Measurements from ENCODE around the gene TIAM2. TPM values are rescaled to one million over a fixed set of nuclear protein-coding genes. Genes with fewer than 3 reads are reported as not detected.

TIAM2 gene
- total RNA-seq, 2 experiments from 2014 or later: 5.4 to 6.2 TPM

- H3K9me2 ChIP-seq (ENCODE audit: insufficient read depth, low read length): no peaks in the 10 kb centered on the region
- ChIA-PET POLR2A (interaction anchor here (1.2 kb wide), 1 partner anchor 85 kb away, joined by 3 read pairs; no protein-coding TSS in a partner anchor), CTCF (ENCODE audit: unreplicated experiment) (no interaction called here)
- H3K36me3 ChIP-seq (ENCODE audit: insufficient read depth, low read length): peaks cover 11% of the 10 kb centered on the region; the same call in 1 of the 2 replicates
- no TSS peak for BruUV-seq (replicated peaks)
- H3K9me3 ChIP-seq (ENCODE audit: low read length): no peaks in the 10 kb centered on the region
- no peaks in the 10 kb centered on the region for H3K4me1 ChIP-seq (ENCODE audit: insufficient read depth, low read length, poor library complexity, severe bottlenecking)
- intact Hi-C loops (cut with micrococcal nuclease; ENCODE audit: unreplicated experiment): no loop called here
- DNase-seq (ENCODE audit: low spot score): no peak
- H2AFZ ChIP-seq (ENCODE audit: low read length): no peak overlapping the region
- no peak overlapping the region for H3K4me3 ChIP-seq (ENCODE audit: low read depth, low read length, poor library complexity, severe bottlenecking)
- H3K4me2 ChIP-seq (ENCODE audit: low read length): no peak overlapping the region
- no peaks in the 10 kb centered on the region for H4K20me1 ChIP-seq (ENCODE audit: insufficient read depth, low read length)
- no peak overlapping the region for H3K27ac ChIP-seq (ENCODE audit: low read depth, low read length, poor library complexity, severe bottlenecking)
- TF ChIP-seq CTCF (conservative IDR thresholded peaks at IDR 0.05; ENCODE audit: low read length) (no peak), EZH2phosphoT487 (IDR thresholded peaks at IDR 0.05; ENCODE audit: borderline replicate concordance, low read depth, low read length) (no peak)
- H3K79me2 ChIP-seq (ENCODE audit: insufficient read depth, low read depth, low read length): no peaks in the 10 kb centered on the region
Observed at GRCh38 chr6:155213611-155214372, 218.7 kb downstream of the TIAM2 start.

DNA sequence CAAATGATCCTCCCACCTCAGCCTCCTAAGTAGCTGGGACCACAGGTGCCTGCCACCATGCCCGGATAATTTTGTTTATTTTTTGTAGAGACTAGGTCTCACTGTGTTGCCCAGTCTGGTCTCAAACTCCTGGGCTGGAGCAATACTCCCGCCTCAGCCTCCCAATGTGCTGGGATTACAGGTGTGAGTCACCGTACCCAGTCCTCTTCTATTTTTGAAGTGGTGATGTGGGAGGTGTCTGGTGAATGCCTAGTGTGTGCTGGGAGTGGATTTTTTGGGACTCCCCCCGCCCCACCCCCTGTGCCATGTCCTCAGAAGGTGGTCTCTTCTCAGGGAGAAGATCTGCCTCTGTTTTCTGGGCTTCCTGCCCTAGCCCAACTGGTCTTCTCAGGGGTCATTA, 220.8 kb downstream of the TIAM2 start:
- POLR2A ChIA-PET: no interaction called here
- no peaks in the 10 kb centered on the region for H3K9me3 ChIP-seq (ENCODE audit: low read length)
- peaks cover 11% of the 10 kb centered on the region; the same call in 1 of the 2 replicates for H3K36me3 ChIP-seq (ENCODE audit: insufficient read depth, low read length)
- H4K20me1 ChIP-seq (ENCODE audit: insufficient read depth, low read length): no peaks in the 10 kb centered on the region
- no peak for DNase-seq (ENCODE audit: low spot score)
- intact Hi-C loops (cut with micrococcal nuclease; ENCODE audit: unreplicated experiment): no loop called here
- no peak overlapping the region for H3K4me3 ChIP-seq (ENCODE audit: low read depth, low read length, poor library complexity, severe bottlenecking)
- no peak overlapping the region for H2AFZ ChIP-seq (ENCODE audit: low read length)
- TF ChIP-seq CTCF (conservative IDR thresholded peaks at IDR 0.05; ENCODE audit: low read length) (no peak), EZH2phosphoT487 (IDR thresholded peaks at IDR 0.05; ENCODE audit: borderline replicate concordance, low read depth, low read length) (no peak)
- H3K4me2 ChIP-seq (ENCODE audit: low read length): no peak overlapping the region
- H3K9me2 ChIP-seq (ENCODE audit: insufficient read depth, low read length): no peaks in the 10 kb centered on the region
- H3K79me2 ChIP-seq (ENCODE audit: insufficient read depth, low read depth, low read length): no peaks in the 10 kb centered on the region
- H3K27ac ChIP-seq (ENCODE audit: low read depth, low read length, poor library complexity, severe bottlenecking): no peak overlapping the region
- CTCF ChIA-PET (ENCODE audit: unreplicated experiment): no interaction called here
- no TSS peak for BruUV-seq (replicated peaks)
- no peaks in the 10 kb centered on the region for H3K4me1 ChIP-seq (ENCODE audit: insufficient read depth, low read length, poor library complexity, severe bottlenecking)
